Spleen (tissue), 11 donors: ENCODE data around the gene CD19. TPM values are rescaled to one million over a fixed set of nuclear protein-coding genes. Genes with fewer than 3 reads are reported as not detected.

Experiments used
- DNase-seq: peaks from one replicate; pipeline ENCODE4 v3.0.0-alpha.2; 2020
- H3K27ac ChIP-seq, 8 donors: fragments of 200-600 bp; sonication (generic) in 7 of 8; 1 replicate in 4 of 8; 2 replicates in 4 of 8; pipeline versions ENCODE4 v1.5.0 to v1.8.0; 2016 to 2021; ENCODE audit warnings: inconsistent platforms in 4 of 8, mild to moderate bottlenecking in 4 of 8, moderate library complexity in 1 of 8
- H3K27me3 ChIP-seq, 7 donors: fragments of 200-600 bp; sonication (generic) in 6 of 7; replicated peaks in 1 of 7; 1 replicate in 4 of 7; 2 replicates in 3 of 7; pipeline versions ENCODE4 v1.5.0 to v1.8.0; 2016 to 2021; ENCODE audit warnings: inconsistent platforms in 3 of 7, mild to moderate bottlenecking in 1 of 7
- H3K36me3 ChIP-seq, 6 donors: fragments of 200-600 bp; sonication (generic) in 5 of 6; 1 replicate in 4 of 6; 2 replicates in 2 of 6; pipeline versions ENCODE4 v1.5.0 to v1.8.0; 2016 to 2021; ENCODE audit warnings: inconsistent platforms in 2 of 6
- H3K4me1 ChIP-seq, 6 donors: fragments of 200-600 bp; sonication (generic) in 5 of 6; 1 replicate in 3 of 6; 2 replicates in 3 of 6; pipeline versions ENCODE4 v1.5.0 to v1.8.0; 2016 to 2021; ENCODE audit warnings: inconsistent platforms in 3 of 6
- H3K4me3 ChIP-seq, 8 donors: fragments of 200-600 bp; sonication (generic) in 7 of 8; 1 replicate in 4 of 8; 2 replicates in 4 of 8; pipeline versions ENCODE4 v1.5.0 to v1.8.0; 2016 to 2021; ENCODE audit warnings: inconsistent platforms in 4 of 8, mild to moderate bottlenecking in 4 of 8, moderate library complexity in 2 of 8
- H3K9me3 ChIP-seq, 8 donors: fragments of 200-600 bp; sonication (generic) in 7 of 8; 1 replicate in 4 of 8; 2 replicates in 4 of 8; pipeline versions ENCODE4 v1.5.0 to v1.8.0; 2016 to 2021; ENCODE audit warnings: inconsistent platforms in 4 of 8
- CTCF ChIP-seq, 11 experiments: fragments of 200-600 bp in 7 of 11; fragments of 450-650 bp in 4 of 11; sonication (generic) in 4 of 11; IDR thresholded peaks in 8 of 11; conservative IDR thresholded peaks in 3 of 11; 1 replicate in 7 of 11; 2 replicates in 4 of 11; pipeline versions ENCODE4 v1.4.0 to v1.8.0; 2016 to 2021; ENCODE audit warnings: antibody characterized with exemption in 11 of 11, inconsistent platforms in 4 of 11, mild to moderate bottlenecking in 1 of 11
- POLR2A ChIP-seq, 3 donors: fragments of 450-650 bp; IDR thresholded peaks; one replicate each; pipeline ENCODE4 v1.5.1; 2017; ENCODE audit warnings: antibody characterized with exemption in 3 of 3, mild to moderate bottlenecking in 1 of 3
- POLR2AphosphoS5 ChIP-seq, 3 donors: sonication (generic); formaldehyde crosslinking; IDR thresholded peaks; one replicate each; pipeline ENCODE4 v1.5.1; 2017; ENCODE audit warnings: antibody characterized with exemption in 3 of 3
- WGBS, 5 donors: extraction: QIAGEN DNeasy Blood & Tissue Kit in 3 of 5; methylation state at CpG; one replicate each; pipeline versions ENCODE4 v1.1.5 to v1.1.7; 2013 to 2018; 5-methylcytosine and 5-hydroxymethylcytosine counted together
- intact Hi-C: fragments of 100-400 bp; cut with DNase I; formaldehyde crosslinking; loops from one replicate; pipeline ENCODE4 v1.15.0; 2023; ENCODE audit warnings: low total_unique reads
- polyA plus RNA-seq, 3 donors: library from polyadenylated mRNA; stranded (reverse); fragments of 200-250 nt; gene quantifications; one replicate each; pipeline ENCODE4 v1.2.1, GENCODE V29; 2013
- total RNA-seq, 7 donors: library from RNA; depleted of rRNA in 3 of 7; stranded (reverse); fragments of >200 nt in 3 of 7; fragmentation: NEBNext Ultra II Directional in 4 of 7; extraction: Animal tissue kit (Norgen Biotek cat#: 25700) in 4 of 7; gene quantifications; one replicate each; pipeline versions ENCODE4 v1.1.0 to v1.2.1, GENCODE V29; 2016 to 2021
- donor health status: healthy with polysubstance abuse.
- donor health status: DM: no; HTN: no; CAD: no; lungs with moderate emphysema.
- donor health status: DM: no; HTN: no; CAD: no.
- donor health status: Bipolar disorder and iron deficiency.
- donor health status: healthy.
- donor health status: DM: no; HTN: no; CAD: no.
- donor health status: DM: yes; HTN: yes; CAD: no.

The CD19 gene
- total and polyA plus RNA-seq, 10 donors: 77.0 to 312 (median 109) TPM

- DNase-seq: no peak
- Histone ChIP-seq H3K9me3 (no peaks in the 10 kb centered on the region), H3K36me3 (peaks cover 0 to 5% (median 0%) of the 10 kb centered on the region in 6 donors), H3K27me3 (no peaks in the 10 kb centered on the region), H3K27ac (no peak overlapping the region), H3K4me3 (no peak overlapping the region), H3K4me1 (peaks cover 0 to 18% (median 3%) of the 10 kb centered on the region in 6 donors)
- 86 to 97% (median 92%) methylated on average over 4 of the region's 4 CpGs for WGBS, 5 donors
- no peak for TF ChIP-seq POLR2A (IDR thresholded peaks at IDR 0.05)
- no peak for TF ChIP-seq CTCF (IDR thresholded peaks at IDR 0.05 in 8 of 11, conservative IDR thresholded peaks at IDR 0.05 in 3 of 11)
- no peak for TF ChIP-seq POLR2AphosphoS5 (IDR thresholded peaks at IDR 0.05)
- intact Hi-C loops: no loop called here
Measured at GRCh38 chr16:28898942-28899341, 32.8 kb upstream of the CD19 start.

- DNase-seq: no peak
- TF ChIP-seq POLR2AphosphoS5 (IDR thresholded peaks at IDR 0.05) (no peak), POLR2A (IDR thresholded peaks at IDR 0.05) (no peak), CTCF (IDR thresholded peaks at IDR 0.05 in 8 of 11, conservative IDR thresholded peaks at IDR 0.05 in 3 of 11) (no peak)
- H3K27ac ChIP-seq: no peak overlapping the region
- 79 to 85% (median 80%) methylated on average over 11 of the region's 11 CpGs for WGBS, 5 donors
- H3K4me3 ChIP-seq: no peak overlapping the region
- peaks cover 0 to 16% (median 10%) of the 10 kb centered on the region in 6 donors for H3K36me3 ChIP-seq
- intact Hi-C loops: no loop called here
- H3K9me3 ChIP-seq: no peaks in the 10 kb centered on the region
- peaks cover 0 to 19% (median 3%) of the 10 kb centered on the region in 6 donors for H3K4me1 ChIP-seq
- no peaks in the 10 kb centered on the region for H3K27me3 ChIP-seq
Measured at GRCh38 chr16:28899882-28900590, 31.7 kb upstream of the CD19 start.

GRCh38 chr16:28900601-28901000 is 31.2 kb upstream of the CD19 start:
- intact Hi-C loops: no loop called here
- Histone ChIP-seq H3K4me3 (no peak overlapping the region), H3K4me1 (peaks cover 0 to 19% (median 3%) of the 10 kb centered on the region in 6 donors), H3K36me3 (peaks cover 0 to 22% (median 16%) of the 10 kb centered on the region in 6 donors), H3K9me3 (no peaks in the 10 kb centered on the region), H3K27ac (no peak overlapping the region), H3K27me3 (no peaks in the 10 kb centered on the region)
- WGBS, 5 donors: 81 to 91% (median 91%) methylated on average over 22 to 25 of the region's 25 CpGs
- no peak for DNase-seq
- no peak for TF ChIP-seq CTCF (IDR thresholded peaks at IDR 0.05 in 8 of 11, conservative IDR thresholded peaks at IDR 0.05 in 3 of 11)

- TF ChIP-seq POLR2AphosphoS5 (IDR thresholded peaks at IDR 0.05) (peak in 1 of 3 donors; percentile 37), POLR2A (IDR thresholded peaks at IDR 0.05) (no peak)
Measured at GRCh38 chr16:28901862-28902261, 29.9 kb upstream of the CD19 start.

More at GRCh38 chr16:28901862-28902261, 29.9 kb upstream of the CD19 start:
- WGBS, 5 donors: 64 to 78% (median 73%) methylated on average over 12 to 15 of the region's 15 CpGs
- DNase-seq: no peak
- Histone ChIP-seq H3K9me3 (no peaks in the 10 kb centered on the region), H3K27me3 (no peaks in the 10 kb centered on the region), H3K4me1 (peaks cover 0 to 19% (median 3%) of the 10 kb centered on the region in 6 donors), H3K4me3 (no peak overlapping the region), H3K36me3 (peaks cover 0 to 34% (median 28%) of the 10 kb centered on the region in 6 donors), H3K27ac (no peak overlapping the region)
- intact Hi-C loops: no loop called here
